OCI-LY1 (cell line): ENCODE measurements around the gene FMN1.

Experiments
- EZH2 ChIP-seq: fragments of 200-600 bp; sonication (generic), shearing (Covaris generic); IDR thresholded peaks from 2 replicates; pipeline ENCODE4 v1.8.0; 2017; ENCODE audit warnings: borderline replicate concordance, mixed run types, mild to moderate bottlenecking, antibody characterized with exemption, low read length, moderate library complexity, mixed read lengths
- TF ChIP-seq, protein P1 (sequence below): fragments of 200-600 bp; sonication (generic), shearing (Covaris generic); IDR thresholded peaks from 2 replicates; pipeline ENCODE4 v1.5.1; 2017; ENCODE audit warnings: mild to moderate bottlenecking, antibody characterized with exemption, low read length, moderate library complexity, mixed read lengths

DNA sequence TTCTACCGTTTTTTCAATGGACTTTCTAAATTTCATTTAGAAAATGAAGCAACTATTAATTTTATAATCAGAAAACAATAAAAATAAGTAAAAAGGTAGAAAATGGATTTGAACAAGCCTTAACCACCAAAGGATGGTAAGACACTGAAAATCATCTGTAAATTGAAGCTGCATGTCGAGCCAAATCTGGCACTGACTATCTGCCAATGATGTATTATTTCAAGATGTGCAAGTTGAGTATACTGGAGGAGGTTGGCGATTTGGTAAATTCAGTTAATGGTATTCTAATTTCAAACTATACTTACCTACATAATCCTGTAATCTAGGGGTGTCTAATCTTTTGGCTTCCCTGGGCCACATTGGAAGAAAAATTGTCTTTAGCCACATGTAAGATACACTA is 93.5 kb downstream of the FMN1 start:
- TF ChIP-seq, protein P1, sequence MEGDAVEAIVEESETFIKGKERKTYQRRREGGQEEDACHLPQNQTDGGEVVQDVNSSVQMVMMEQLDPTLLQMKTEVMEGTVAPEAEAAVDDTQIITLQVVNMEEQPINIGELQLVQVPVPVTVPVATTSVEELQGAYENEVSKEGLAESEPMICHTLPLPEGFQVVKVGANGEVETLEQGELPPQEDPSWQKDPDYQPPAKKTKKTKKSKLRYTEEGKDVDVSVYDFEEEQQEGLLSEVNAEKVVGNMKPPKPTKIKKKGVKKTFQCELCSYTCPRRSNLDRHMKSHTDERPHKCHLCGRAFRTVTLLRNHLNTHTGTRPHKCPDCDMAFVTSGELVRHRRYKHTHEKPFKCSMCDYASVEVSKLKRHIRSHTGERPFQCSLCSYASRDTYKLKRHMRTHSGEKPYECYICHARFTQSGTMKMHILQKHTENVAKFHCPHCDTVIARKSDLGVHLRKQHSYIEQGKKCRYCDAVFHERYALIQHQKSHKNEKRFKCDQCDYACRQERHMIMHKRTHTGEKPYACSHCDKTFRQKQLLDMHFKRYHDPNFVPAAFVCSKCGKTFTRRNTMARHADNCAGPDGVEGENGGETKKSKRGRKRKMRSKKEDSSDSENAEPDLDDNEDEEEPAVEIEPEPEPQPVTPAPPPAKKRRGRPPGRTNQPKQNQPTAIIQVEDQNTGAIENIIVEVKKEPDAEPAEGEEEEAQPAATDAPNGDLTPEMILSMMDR, result no peak
- no peak for TF ChIP-seq EZH2
